Neural progenitor cell (in vitro differentiated cells): Measurements from ENCODE around the gene CPA3. TPM values are rescaled to one million over a fixed set of nuclear protein-coding genes. Genes with fewer than 3 reads are reported as not detected.

ENCODE experiments used
- DNase-seq: peaks from one replicate; pipeline ENCODE4 v3.0.0-alpha.2; 2016; ENCODE audit warnings: low spot score
- H2AFZ ChIP-seq: fragments of 200-600 bp; sonication (generic); replicated peaks from 2 replicates; pipeline ENCODE4 v1.6.1; 2016; ENCODE audit warnings: antibody characterized with exemption
- H3F3A ChIP-seq: fragments of 200-600 bp; sonication (generic); 2 replicates; pipeline ENCODE4 v1.6.1; 2016; ENCODE audit warnings: antibody characterized with exemption, low read depth
- H3K27ac ChIP-seq: fragments of 200-600 bp; sonication (generic); 2 replicates; pipeline ENCODE4 v1.5.1; 2016; ENCODE audit warnings: mild to moderate bottlenecking
- H3K27me3 ChIP-seq: fragments of 200-600 bp; sonication (generic); 2 replicates; pipeline ENCODE4 v1.6.1; 2016; ENCODE audit warnings: mild to moderate bottlenecking, moderate library complexity
- H3K36me3 ChIP-seq: fragments of 200-600 bp; sonication (generic); 2 replicates; pipeline ENCODE4 v1.5.1; 2016
- H3K4me1 ChIP-seq: fragments of 200-600 bp; sonication (generic); 2 replicates; pipeline ENCODE4 v1.6.1; 2016; ENCODE audit warnings: mixed run types
- H3K4me2 ChIP-seq: fragments of 200-600 bp; sonication (generic); 2 replicates; pipeline ENCODE4 v1.6.1; 2016
- H3K4me3 ChIP-seq: fragments of 200-600 bp; sonication (generic); 2 replicates; pipeline ENCODE4 v1.5.1; 2016
- H3K79me2 ChIP-seq: fragments of 200-600 bp; sonication (generic); 2 replicates; pipeline ENCODE4 v1.6.1; 2016; ENCODE audit warnings: low read depth
- H3K9ac ChIP-seq: fragments of 200-600 bp; sonication (generic); 2 replicates; pipeline ENCODE4 v1.6.1; 2016
- H3K9me3 ChIP-seq: fragments of 200-600 bp; sonication (generic); 2 replicates; pipeline ENCODE4 v1.5.1; 2016; ENCODE audit warnings: low read depth
- H4K20me1 ChIP-seq: fragments of 200-600 bp; sonication (generic); 2 replicates; pipeline ENCODE4 v1.6.1; 2016; ENCODE audit warnings: low read depth
- H3K27ac Mint-ChIP-seq: 3 replicates; pipeline ENCODE4 v1.8.0; 2021; ENCODE audit warnings: mixed read lengths
- H3K27me3 Mint-ChIP-seq: 2 replicates; pipeline ENCODE4 v1.8.0; 2022; ENCODE audit warnings: low read depth, mild to moderate bottlenecking, inconsistent platforms, moderate library complexity, mixed read lengths; ENCODE audit not compliant: insufficient read depth
- H3K36me3 Mint-ChIP-seq: 3 replicates; pipeline ENCODE4 v1.8.0; 2021; ENCODE audit warnings: mixed read lengths
- H3K4me1 Mint-ChIP-seq: 3 replicates; pipeline ENCODE4 v1.8.0; 2021; ENCODE audit warnings: mixed read lengths
- H3K4me3 Mint-ChIP-seq: 3 replicates; pipeline ENCODE4 v1.8.0; 2021; ENCODE audit warnings: mild to moderate bottlenecking, moderate library complexity, mixed read lengths
- H3K9me3 Mint-ChIP-seq: 3 replicates; pipeline ENCODE4 v1.8.0; 2020; ENCODE audit warnings: mixed read lengths
- CTCF ChIP-seq: fragments of 200-600 bp; sonication (generic); IDR thresholded peaks from 2 replicates; pipeline ENCODE4 v1.5.1; 2017; ENCODE audit warnings: antibody characterized with exemption, mild to moderate bottlenecking
- EZH2 ChIP-seq: fragments of 200-600 bp; sonication (generic); IDR thresholded peaks from 2 replicates; pipeline ENCODE4 v1.6.1; 2017; ENCODE audit warnings: antibody characterized with exemption, mild to moderate bottlenecking, moderate library complexity
- EZH2phosphoT487 ChIP-seq: fragments of 200-600 bp; sonication (generic); IDR thresholded peaks from 2 replicates; pipeline ENCODE4 v1.6.1; 2017; ENCODE audit warnings: antibody characterized with exemption
- total RNA-seq: library from RNA; depleted of rRNA; stranded (reverse); fragments of >200 nt; gene quantifications from 2 replicates; pipeline ENCODE4 v1.2.3, GENCODE V29; 2015; ENCODE audit warnings: low replicate concordance

The CPA3 gene
- total RNA-seq, 1 donor from 2014 or later: not detected

- H3K9me3 ChIP-seq: no peaks in the 10 kb centered on the region
- DNase-seq: no peak
- H2AFZ ChIP-seq: peak overlapping the region; percentile 12
- no peaks in the 10 kb centered on the region for H3K27me3 ChIP-seq
- H3K9me3 Mint-ChIP-seq: peaks cover 3% of the 10 kb centered on the region
- H3K27me3 Mint-ChIP-seq: peaks cover 4% of the 10 kb centered on the region
- no peak overlapping the region for H3K4me3 Mint-ChIP-seq
- no peaks in the 10 kb centered on the region for H3F3A ChIP-seq
- no peaks in the 10 kb centered on the region for H3K79me2 ChIP-seq
- H3K27ac Mint-ChIP-seq: no peak overlapping the region
- H3K36me3 Mint-ChIP-seq: no peaks in the 10 kb centered on the region
- H3K4me2 ChIP-seq: no peak overlapping the region
- no peaks in the 10 kb centered on the region for H3K36me3 ChIP-seq
- TF ChIP-seq EZH2phosphoT487 (no peak), EZH2 (no peak), CTCF (no peak)
- peaks cover 3% of the 10 kb centered on the region for H3K4me1 ChIP-seq
- H3K9ac ChIP-seq: no peak overlapping the region
- H3K4me3 ChIP-seq: no peak overlapping the region
- H3K27ac ChIP-seq: no peak overlapping the region
- peaks cover 4% of the 10 kb centered on the region for H3K4me1 Mint-ChIP-seq
- H4K20me1 ChIP-seq: no peaks in the 10 kb centered on the region
These were observed 39.6 kb upstream of the CPA3 start for GRCh38 chr3:148825476-148825875.

- no peak for TF ChIP-seq EZH2phosphoT487
- TF ChIP-seq CTCF: no peak
- TF ChIP-seq EZH2: no peak
- DNase-seq: no peak
- H3K4me2 ChIP-seq: no peak within 1 kb of the TSS
- Mint-ChIP-seq H3K27me3 (no peaks in the 10 kb centered on the region), H3K36me3 (no peaks in the 10 kb centered on the region), H3K9me3 (no peaks in the 10 kb centered on the region), H3K4me1 (no peaks in the 10 kb centered on the region), H3K27ac (no peak within 1 kb of the TSS), H3K4me3 (no peak within 1 kb of the TSS)
- no peak within 1 kb of the TSS for H3K9ac ChIP-seq
- no peaks in the 10 kb centered on the region for H4K20me1 ChIP-seq
- no peaks in the 10 kb centered on the region for H3K9me3 ChIP-seq
- H3K4me1 ChIP-seq: no peaks in the 10 kb centered on the region
- no peak within 1 kb of the TSS for H3K27ac ChIP-seq
- H3K79me2 ChIP-seq: no peaks in the 10 kb centered on the region
- no peaks in the 10 kb centered on the region for H3F3A ChIP-seq
- no peak within 1 kb of the TSS for H3K4me3 ChIP-seq
- no peaks in the 10 kb centered on the region for H3K36me3 ChIP-seq
- no peak within 1 kb of the TSS for H2AFZ ChIP-seq
- no peaks in the 10 kb centered on the region for H3K27me3 ChIP-seq
These were observed 37.5 kb upstream of the CPA3 start, which contains the start of gene CPB1 for GRCh38 chr3:148827585-148827984. Gene CPB1 (plus strand): TSS chr3:148827811. CDS start chr3:148827824, 13 bp downstream.

- Histone ChIP-seq H3K9ac (no peak overlapping the region), H3F3A (no peaks in the 10 kb centered on the region), H3K4me1 (no peaks in the 10 kb centered on the region), H3K4me2 (no peak overlapping the region), H3K36me3 (no peaks in the 10 kb centered on the region), H3K79me2 (no peaks in the 10 kb centered on the region), H3K4me3 (no peak overlapping the region), H2AFZ (no peak overlapping the region), H3K27me3 (no peaks in the 10 kb centered on the region), H3K9me3 (no peaks in the 10 kb centered on the region), H4K20me1 (no peaks in the 10 kb centered on the region), H3K27ac (no peak overlapping the region)
- Mint-ChIP-seq H3K4me1 (no peaks in the 10 kb centered on the region), H3K4me3 (no peak overlapping the region), H3K36me3 (no peaks in the 10 kb centered on the region), H3K27ac (no peak overlapping the region), H3K9me3 (no peaks in the 10 kb centered on the region), H3K27me3 (no peaks in the 10 kb centered on the region)
- no peak for DNase-seq
- no peak for TF ChIP-seq EZH2
- TF ChIP-seq CTCF: no peak
- no peak for TF ChIP-seq EZH2phosphoT487
These were observed 36.9 kb upstream of the CPA3 start for GRCh38 chr3:148828136-148828690.
